Upper lobe of right lung (tissue), 1 donor: ENCODE results near the gene UNC119B. TPM values are rescaled to one million over a fixed set of nuclear protein-coding genes. Genes with fewer than 3 reads are reported as not detected.

ENCODE experiments used
- ATAC-seq: fragments of 200-7000 bp; cut with Tn5 transposase; one replicate; pipeline ENCODE4 v1.9.1; 2020; ENCODE audit warnings: mild to moderate bottlenecking, moderate library complexity
- DNase-seq: peaks from one replicate; pipeline ENCODE4 v3.0.0-alpha.2; 2020
- H3K27ac ChIP-seq: fragments of 200-600 bp; one replicate; pipeline ENCODE4 v1.8.0; 2022
- H3K27me3 ChIP-seq: fragments of 200-600 bp; one replicate; pipeline ENCODE4 v1.8.0; 2022; ENCODE audit warnings: mild to moderate bottlenecking
- H3K36me3 ChIP-seq: fragments of 200-600 bp; one replicate; pipeline ENCODE4 v1.8.0; 2022
- H3K4me1 ChIP-seq: fragments of 200-600 bp; one replicate; pipeline ENCODE4 v1.8.0; 2022
- H3K4me3 ChIP-seq: fragments of 200-600 bp; one replicate; pipeline ENCODE4 v1.8.0; 2022; ENCODE audit warnings: mild to moderate bottlenecking
- H3K9me3 ChIP-seq: fragments of 200-600 bp; one replicate; pipeline ENCODE4 v1.8.0; 2022
- intact Hi-C: fragments of 100-400 bp; cut with DNase I; formaldehyde crosslinking; loops from one replicate; pipeline ENCODE4 v1.11.0; 2022
- total RNA-seq: library from RNA; stranded (reverse); fragmentation: NEBNext Ultra II Directional; extraction: Animal tissue kit (Norgen Biotek cat#: 25700); gene quantifications from one replicate; pipeline ENCODE4 v1.2.1, GENCODE V29; 2021
- TF ChIP-seq, protein P1 (sequence below): fragments of 200-600 bp; IDR thresholded peaks from one replicate; pipeline ENCODE4 v1.8.0; 2022; ENCODE audit warnings: antibody characterized with exemption
- donor health status: DM: no; HTN: yes; CAD: no; lungs with severe emphysema.

The UNC119B gene
- total RNA-seq, 1 donor from 2014 or later: 23.0 TPM

DNA sequence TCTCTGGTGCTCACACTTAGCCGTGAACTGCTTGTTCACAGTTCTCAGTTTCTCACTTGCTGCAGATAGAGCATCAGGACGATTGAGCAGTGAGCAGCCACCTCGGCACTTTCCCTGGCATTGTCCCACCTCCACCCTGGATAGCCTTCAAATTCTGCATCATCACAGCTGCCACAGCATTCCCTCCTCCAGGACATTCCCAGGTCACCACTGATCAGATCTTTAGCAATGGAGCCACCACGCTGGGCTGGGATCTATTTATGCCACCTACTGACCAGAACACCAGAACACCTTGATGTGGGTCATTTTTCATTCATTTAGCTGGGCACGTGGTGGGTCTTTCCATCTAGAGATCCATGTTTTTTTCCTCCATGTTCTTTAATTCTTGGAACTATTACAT, 39.0 kb downstream of the UNC119B start:
- Histone ChIP-seq H3K36me3 (no peaks in the 10 kb centered on the region), H3K9me3 (no peaks in the 10 kb centered on the region), H3K4me3 (no peak overlapping the region), H3K4me1 (no peaks in the 10 kb centered on the region), H3K27me3 (no peaks in the 10 kb centered on the region), H3K27ac (no peak overlapping the region)
- TF ChIP-seq, protein P1, sequence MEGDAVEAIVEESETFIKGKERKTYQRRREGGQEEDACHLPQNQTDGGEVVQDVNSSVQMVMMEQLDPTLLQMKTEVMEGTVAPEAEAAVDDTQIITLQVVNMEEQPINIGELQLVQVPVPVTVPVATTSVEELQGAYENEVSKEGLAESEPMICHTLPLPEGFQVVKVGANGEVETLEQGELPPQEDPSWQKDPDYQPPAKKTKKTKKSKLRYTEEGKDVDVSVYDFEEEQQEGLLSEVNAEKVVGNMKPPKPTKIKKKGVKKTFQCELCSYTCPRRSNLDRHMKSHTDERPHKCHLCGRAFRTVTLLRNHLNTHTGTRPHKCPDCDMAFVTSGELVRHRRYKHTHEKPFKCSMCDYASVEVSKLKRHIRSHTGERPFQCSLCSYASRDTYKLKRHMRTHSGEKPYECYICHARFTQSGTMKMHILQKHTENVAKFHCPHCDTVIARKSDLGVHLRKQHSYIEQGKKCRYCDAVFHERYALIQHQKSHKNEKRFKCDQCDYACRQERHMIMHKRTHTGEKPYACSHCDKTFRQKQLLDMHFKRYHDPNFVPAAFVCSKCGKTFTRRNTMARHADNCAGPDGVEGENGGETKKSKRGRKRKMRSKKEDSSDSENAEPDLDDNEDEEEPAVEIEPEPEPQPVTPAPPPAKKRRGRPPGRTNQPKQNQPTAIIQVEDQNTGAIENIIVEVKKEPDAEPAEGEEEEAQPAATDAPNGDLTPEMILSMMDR: no peak
- DNase-seq: no peak
- no peak for ATAC-seq
- intact Hi-C loops: no loop called here

DNA sequence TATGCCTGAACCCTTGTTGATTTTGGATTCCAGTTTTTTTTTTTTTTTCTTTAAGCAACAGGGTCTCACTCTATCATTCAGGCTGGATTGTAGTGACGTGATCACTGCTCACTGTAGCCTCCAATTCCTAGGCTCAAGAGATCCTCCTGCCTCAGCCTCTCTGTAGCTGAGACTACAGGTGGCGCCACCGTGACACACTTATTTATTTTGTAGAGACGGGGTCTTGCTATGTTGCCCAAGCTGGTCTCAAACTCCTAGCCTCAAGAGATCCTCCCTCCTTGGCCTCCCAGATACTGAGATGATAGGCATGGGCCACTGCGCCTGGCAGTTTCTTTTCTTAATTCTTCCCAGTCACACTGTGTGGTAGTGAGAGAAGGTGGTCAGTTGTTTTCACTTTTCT, 40.5 kb downstream of the UNC119B start:
- no peaks in the 10 kb centered on the region for H3K36me3 ChIP-seq
- ATAC-seq (no peak), DNase-seq (no peak)
- intact Hi-C loops: no loop called here
- TF ChIP-seq, protein P1: no peak
- H3K27ac ChIP-seq: no peak overlapping the region
- H3K27me3 ChIP-seq: no peaks in the 10 kb centered on the region
- no peaks in the 10 kb centered on the region for H3K9me3 ChIP-seq
- H3K4me1 ChIP-seq: no peaks in the 10 kb centered on the region
- no peak overlapping the region for H3K4me3 ChIP-seq

DNA sequence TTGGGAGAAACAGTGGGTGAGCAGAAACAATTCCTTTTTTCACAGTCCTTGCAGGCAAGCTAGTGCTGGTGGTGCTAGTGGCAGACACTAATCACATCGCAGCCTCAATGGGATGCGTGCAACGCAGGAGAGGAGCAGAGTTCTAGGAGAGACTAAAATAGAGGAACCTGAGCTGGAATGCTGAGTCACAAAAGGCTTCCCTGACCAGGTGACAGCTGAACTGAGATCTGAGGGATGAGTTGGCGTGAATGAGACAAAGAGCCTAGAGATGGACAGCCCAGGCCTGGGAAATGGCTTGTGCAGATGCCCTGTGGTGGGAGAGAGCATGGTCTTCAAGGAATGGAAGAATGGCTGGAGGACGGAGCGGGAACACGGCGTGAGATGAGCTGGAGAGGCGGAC, 41.1 kb downstream of the UNC119B start:
- no peak for ATAC-seq
- intact Hi-C loops: no loop called here
- Histone ChIP-seq H3K9me3 (no peaks in the 10 kb centered on the region), H3K36me3 (no peaks in the 10 kb centered on the region), H3K27me3 (no peaks in the 10 kb centered on the region), H3K27ac (no peak overlapping the region), H3K4me3 (no peak overlapping the region), H3K4me1 (no peaks in the 10 kb centered on the region)
- TF ChIP-seq, protein P1: no peak
- DNase-seq: no peak

DNA sequence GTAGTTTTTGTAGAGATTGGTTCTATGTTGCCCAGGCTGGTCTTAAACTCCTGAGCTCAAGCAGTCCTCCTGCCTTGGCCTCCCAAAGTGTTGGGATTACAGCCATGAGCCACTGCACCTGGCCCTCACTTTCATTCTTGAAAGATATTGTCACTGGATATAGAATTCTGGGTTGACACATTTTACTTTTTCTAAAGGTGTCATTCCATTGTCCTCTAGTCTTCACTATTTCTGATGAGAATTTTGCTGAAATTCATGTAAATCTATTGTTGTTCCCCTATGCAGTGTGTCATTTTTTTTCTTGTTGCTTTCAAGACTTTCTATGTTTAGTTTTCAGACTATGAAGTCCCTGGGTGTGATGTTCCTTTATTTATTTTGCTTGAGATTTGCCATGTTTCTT, 44.5 kb downstream of the UNC119B start:
- DNase-seq (no peak), ATAC-seq (no peak)
- intact Hi-C loops: no loop called here
- no peak overlapping the region for H3K4me3 ChIP-seq
- TF ChIP-seq, protein P1: no peak
- no peaks in the 10 kb centered on the region for H3K36me3 ChIP-seq
- no peak overlapping the region for H3K27ac ChIP-seq
- no peaks in the 10 kb centered on the region for H3K27me3 ChIP-seq
- no peaks in the 10 kb centered on the region for H3K9me3 ChIP-seq
- no peaks in the 10 kb centered on the region for H3K4me1 ChIP-seq

DNA sequence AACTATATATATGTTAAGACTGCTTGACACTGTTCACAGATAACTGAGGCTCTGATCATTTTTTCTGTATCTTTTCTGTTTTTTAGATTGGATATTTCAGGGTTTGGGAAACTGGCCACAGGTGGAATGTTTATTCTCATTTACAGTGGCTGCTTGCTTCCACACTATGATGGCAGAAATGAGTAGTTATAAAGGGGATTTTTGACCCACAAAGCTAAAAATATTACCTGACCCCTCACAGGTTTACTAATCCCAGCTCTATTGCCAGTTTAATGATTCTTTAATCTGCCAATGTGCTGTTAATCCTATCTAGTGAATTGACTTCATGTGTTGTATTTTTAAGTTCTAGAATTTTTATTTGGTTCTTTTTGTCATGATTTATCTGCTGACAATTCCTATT, 45.0 kb downstream of the UNC119B start:
- TF ChIP-seq, protein P1: no peak
- H3K36me3 ChIP-seq: no peaks in the 10 kb centered on the region
- intact Hi-C loops: no loop called here
- H3K4me3 ChIP-seq: no peak overlapping the region
- DNase-seq (no peak), ATAC-seq (no peak)
- H3K4me1 ChIP-seq: no peaks in the 10 kb centered on the region
- no peaks in the 10 kb centered on the region for H3K27me3 ChIP-seq
- no peaks in the 10 kb centered on the region for H3K9me3 ChIP-seq
- no peak overlapping the region for H3K27ac ChIP-seq

DNA sequence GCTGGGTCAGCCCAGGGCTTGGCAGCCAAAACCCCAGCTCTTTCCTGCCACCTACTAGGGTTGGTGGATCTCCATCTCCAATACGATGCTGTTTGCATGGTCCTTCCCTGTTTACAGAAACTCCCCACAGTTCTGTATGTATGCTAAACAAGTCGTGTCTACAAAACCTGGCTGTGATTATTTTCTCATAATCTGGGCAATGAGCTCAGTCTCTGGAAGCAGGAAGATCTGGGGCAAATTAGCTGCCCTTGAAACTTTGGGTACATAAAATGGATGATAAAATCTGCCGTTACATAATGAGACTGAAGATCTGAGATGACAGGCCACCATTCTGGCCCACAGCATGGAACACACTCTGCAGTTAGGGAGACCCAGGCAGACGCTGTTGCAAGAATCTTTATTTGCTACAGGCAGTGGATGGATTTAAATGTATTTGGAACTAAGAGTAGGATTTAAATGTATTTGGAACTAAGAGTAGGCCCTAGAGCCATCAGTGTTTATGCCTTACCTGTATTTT, 47.0 kb downstream of the UNC119B start:
- TF ChIP-seq, protein P1: no peak
- intact Hi-C loops: no loop called here
- Histone ChIP-seq H3K4me3 (no peak overlapping the region), H3K27ac (no peak overlapping the region), H3K27me3 (no peaks in the 10 kb centered on the region), H3K36me3 (peaks cover 12% of the 10 kb centered on the region), H3K4me1 (no peaks in the 10 kb centered on the region), H3K9me3 (no peaks in the 10 kb centered on the region)
- DNase-seq: no peak
- no peak for ATAC-seq
